ENCODE data around the gene ZEB2.

DNA sequence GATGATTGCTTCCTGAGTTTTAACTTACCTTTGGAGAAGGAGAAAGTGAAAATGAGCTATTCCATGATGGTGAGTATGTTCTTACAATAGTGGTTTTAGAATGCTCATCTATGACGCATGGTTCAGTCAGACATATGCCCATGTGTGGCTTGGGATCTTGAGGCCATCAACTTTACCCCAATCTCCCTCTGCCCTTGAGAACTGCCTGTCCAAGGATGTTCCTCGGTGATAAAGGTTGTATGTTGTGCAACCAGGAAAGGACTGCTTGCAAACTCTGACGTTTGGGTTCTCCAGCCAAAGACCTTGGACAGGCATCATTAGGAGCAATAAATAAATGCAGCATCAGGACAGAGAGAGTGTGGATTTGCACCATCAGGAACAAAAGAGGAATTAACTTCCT lies 165.0 kb downstream of the ZEB2 start:
- no peak for TF ChIP-seq POLR2A (IDR thresholded peaks at IDR 0.05)
- TF ChIP-seq, protein P1, sequence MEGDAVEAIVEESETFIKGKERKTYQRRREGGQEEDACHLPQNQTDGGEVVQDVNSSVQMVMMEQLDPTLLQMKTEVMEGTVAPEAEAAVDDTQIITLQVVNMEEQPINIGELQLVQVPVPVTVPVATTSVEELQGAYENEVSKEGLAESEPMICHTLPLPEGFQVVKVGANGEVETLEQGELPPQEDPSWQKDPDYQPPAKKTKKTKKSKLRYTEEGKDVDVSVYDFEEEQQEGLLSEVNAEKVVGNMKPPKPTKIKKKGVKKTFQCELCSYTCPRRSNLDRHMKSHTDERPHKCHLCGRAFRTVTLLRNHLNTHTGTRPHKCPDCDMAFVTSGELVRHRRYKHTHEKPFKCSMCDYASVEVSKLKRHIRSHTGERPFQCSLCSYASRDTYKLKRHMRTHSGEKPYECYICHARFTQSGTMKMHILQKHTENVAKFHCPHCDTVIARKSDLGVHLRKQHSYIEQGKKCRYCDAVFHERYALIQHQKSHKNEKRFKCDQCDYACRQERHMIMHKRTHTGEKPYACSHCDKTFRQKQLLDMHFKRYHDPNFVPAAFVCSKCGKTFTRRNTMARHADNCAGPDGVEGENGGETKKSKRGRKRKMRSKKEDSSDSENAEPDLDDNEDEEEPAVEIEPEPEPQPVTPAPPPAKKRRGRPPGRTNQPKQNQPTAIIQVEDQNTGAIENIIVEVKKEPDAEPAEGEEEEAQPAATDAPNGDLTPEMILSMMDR (IDR thresholded peaks at IDR 0.05) = no peak

Measured in breast epithelium (tissue), 3 donors.